ENCODE measurements around the gene ST3GAL3. TPM values are rescaled to one million over a fixed set of nuclear protein-coding genes. Genes with fewer than 3 reads are reported as not detected.

Gene ST3GAL3
- total RNA-seq, 1 donor from 2014 or later, result 13.6 TPM

DNA sequence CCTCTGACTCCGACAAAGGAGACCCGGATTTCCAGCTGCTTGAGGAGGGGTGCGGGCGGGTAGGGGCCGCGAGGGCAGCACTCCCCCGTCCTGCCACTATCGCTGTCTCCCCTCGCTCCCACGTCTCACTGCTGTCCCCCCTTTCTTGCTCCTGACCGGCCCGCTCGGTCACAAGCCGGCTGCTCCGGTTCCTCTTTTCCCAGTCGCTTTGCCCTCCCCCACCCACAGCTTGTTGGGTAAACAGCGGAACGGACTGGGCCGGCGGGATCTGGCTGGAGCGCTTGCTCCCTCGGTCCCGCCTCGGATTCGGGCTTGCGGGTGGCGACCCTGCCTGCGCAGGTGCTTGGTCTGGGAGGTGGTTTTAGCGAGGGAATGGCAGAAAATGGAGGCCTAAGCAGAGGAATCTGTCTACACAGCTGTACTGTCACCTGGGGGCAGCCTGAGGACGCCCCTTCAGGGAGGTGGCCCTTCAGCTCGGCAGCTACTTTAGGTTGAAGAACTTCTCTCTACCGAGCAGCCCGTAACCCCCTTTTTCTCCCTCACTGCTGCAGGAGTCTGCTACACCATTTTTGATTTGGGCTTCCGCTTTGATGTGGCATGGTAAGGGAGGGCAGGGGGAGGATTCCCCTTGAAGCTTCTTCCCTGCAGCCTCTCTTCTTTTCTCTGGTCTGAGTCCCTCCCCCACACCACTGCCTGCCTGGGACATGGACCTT lies 268.1 kb downstream of the ST3GAL3 start:
- Histone ChIP-seq H3K27ac (no peak overlapping the region), H3K4me1 (peaks cover 10% of the 10 kb centered on the region), H3F3A (ENCODE audit: low read depth) (peaks cover 46% of the 10 kb centered on the region), H3K4me2 (peak overlapping the region; percentile 100), H2AFZ (replicated peaks) (peak overlapping the region; percentile 89), H3K4me3 (peak overlapping the region; percentile 80), H3K27me3 (no peaks in the 10 kb centered on the region), H3K36me3 (no peaks in the 10 kb centered on the region), H3K79me2 (ENCODE audit: low read depth) (peaks cover 38% of the 10 kb centered on the region), H3K9me3 (ENCODE audit: low read depth) (no peaks in the 10 kb centered on the region), H3K9ac (peak overlapping the region; percentile 85), H4K20me1 (ENCODE audit: low read depth) (peaks cover 34% of the 10 kb centered on the region)
- Mint-ChIP-seq H3K27ac (no peak overlapping the region), H3K4me3 (peak overlapping the region; percentile 97), H3K36me3 (peaks cover 7% of the 10 kb centered on the region), H3K4me1 (peaks cover 52% of the 10 kb centered on the region), H3K9me3 (no peaks in the 10 kb centered on the region), H3K27me3 (ENCODE audit: insufficient read depth, low read depth) (peaks cover 4% of the 10 kb centered on the region)
- TF ChIP-seq EZH2 (IDR thresholded peaks at IDR 0.05) (no peak), EZH2phosphoT487 (IDR thresholded peaks at IDR 0.05) (no peak)
- TF ChIP-seq, protein P1, sequence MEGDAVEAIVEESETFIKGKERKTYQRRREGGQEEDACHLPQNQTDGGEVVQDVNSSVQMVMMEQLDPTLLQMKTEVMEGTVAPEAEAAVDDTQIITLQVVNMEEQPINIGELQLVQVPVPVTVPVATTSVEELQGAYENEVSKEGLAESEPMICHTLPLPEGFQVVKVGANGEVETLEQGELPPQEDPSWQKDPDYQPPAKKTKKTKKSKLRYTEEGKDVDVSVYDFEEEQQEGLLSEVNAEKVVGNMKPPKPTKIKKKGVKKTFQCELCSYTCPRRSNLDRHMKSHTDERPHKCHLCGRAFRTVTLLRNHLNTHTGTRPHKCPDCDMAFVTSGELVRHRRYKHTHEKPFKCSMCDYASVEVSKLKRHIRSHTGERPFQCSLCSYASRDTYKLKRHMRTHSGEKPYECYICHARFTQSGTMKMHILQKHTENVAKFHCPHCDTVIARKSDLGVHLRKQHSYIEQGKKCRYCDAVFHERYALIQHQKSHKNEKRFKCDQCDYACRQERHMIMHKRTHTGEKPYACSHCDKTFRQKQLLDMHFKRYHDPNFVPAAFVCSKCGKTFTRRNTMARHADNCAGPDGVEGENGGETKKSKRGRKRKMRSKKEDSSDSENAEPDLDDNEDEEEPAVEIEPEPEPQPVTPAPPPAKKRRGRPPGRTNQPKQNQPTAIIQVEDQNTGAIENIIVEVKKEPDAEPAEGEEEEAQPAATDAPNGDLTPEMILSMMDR (IDR thresholded peaks at IDR 0.05), result no peak
- peak; percentile 59 for DNase-seq (ENCODE audit: low spot score)

DNA sequence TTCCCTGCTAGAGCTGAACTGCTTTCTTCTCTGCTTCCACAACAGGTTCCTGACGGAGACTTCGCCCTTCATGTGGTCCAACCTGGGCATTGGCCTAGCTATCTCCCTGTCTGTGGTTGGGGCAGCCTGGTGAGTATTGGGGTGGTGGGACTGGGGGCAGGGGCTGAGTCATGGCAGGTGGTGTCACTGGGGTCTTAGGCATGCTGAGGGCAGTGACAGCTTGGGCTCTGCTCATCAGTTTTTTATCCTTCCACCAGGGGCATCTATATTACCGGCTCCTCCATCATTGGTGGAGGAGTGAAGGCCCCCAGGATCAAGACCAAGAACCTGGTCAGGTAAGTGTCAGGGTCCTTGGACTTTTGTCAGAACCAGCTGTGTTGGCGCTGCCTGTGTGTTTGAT lies 268.7 kb downstream of the ST3GAL3 start:
- DNase-seq (ENCODE audit: low spot score), result no peak
- Mint-ChIP-seq H3K9me3 (no peaks in the 10 kb centered on the region), H3K36me3 (peaks cover 11% of the 10 kb centered on the region), H3K4me3 (peak overlapping the region; percentile 97), H3K27ac (no peak overlapping the region), H3K4me1 (peaks cover 50% of the 10 kb centered on the region), H3K27me3 (ENCODE audit: insufficient read depth, low read depth) (peaks cover 4% of the 10 kb centered on the region)
- Histone ChIP-seq H3K36me3 (no peaks in the 10 kb centered on the region), H3K27ac (no peak overlapping the region), H3K4me1 (peaks cover 8% of the 10 kb centered on the region), H2AFZ (replicated peaks) (no peak overlapping the region), H3K4me2 (peak overlapping the region; percentile 100), H3K27me3 (no peaks in the 10 kb centered on the region), H3K9ac (no peak overlapping the region), H3F3A (ENCODE audit: low read depth) (peaks cover 46% of the 10 kb centered on the region), H3K79me2 (ENCODE audit: low read depth) (peaks cover 35% of the 10 kb centered on the region), H3K9me3 (ENCODE audit: low read depth) (no peaks in the 10 kb centered on the region), H3K4me3 (peak overlapping the region; percentile 80), H4K20me1 (ENCODE audit: low read depth) (peaks cover 36% of the 10 kb centered on the region)
- TF ChIP-seq, protein P1 (IDR thresholded peaks at IDR 0.05), result no peak
- TF ChIP-seq EZH2 (IDR thresholded peaks at IDR 0.05) (no peak), EZH2phosphoT487 (IDR thresholded peaks at IDR 0.05) (no peak)

DNA sequence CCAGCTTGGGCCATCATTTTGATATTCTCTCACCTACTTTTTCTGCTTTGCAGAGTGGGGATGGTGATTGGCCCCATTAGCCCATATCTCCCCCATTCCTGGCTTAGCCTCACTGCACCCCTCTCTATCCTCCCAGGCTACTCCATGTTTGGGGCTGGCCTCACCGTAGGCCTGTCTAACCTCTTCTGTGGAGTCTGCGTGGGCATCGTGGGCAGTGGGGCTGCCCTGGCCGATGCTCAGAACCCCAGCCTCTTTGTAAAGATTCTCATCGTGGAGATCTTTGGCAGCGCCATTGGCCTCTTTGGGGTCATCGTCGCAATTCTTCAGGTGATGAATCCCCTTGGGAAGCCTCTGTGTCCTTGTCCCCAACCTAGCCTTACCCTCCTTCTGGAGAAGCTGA lies 269.6 kb downstream of the ST3GAL3 start:
- Histone ChIP-seq H3K4me2 (no peak overlapping the region), H3F3A (ENCODE audit: low read depth) (peaks cover 46% of the 10 kb centered on the region), H4K20me1 (ENCODE audit: low read depth) (peaks cover 36% of the 10 kb centered on the region), H2AFZ (replicated peaks) (no peak overlapping the region), H3K27ac (no peak overlapping the region), H3K9me3 (ENCODE audit: low read depth) (no peaks in the 10 kb centered on the region), H3K4me1 (peaks cover 8% of the 10 kb centered on the region), H3K79me2 (ENCODE audit: low read depth) (peaks cover 34% of the 10 kb centered on the region), H3K36me3 (no peaks in the 10 kb centered on the region), H3K4me3 (no peak overlapping the region), H3K27me3 (no peaks in the 10 kb centered on the region), H3K9ac (no peak overlapping the region)
- Mint-ChIP-seq H3K4me3 (peak overlapping the region; percentile 97), H3K27ac (no peak overlapping the region), H3K9me3 (no peaks in the 10 kb centered on the region), H3K36me3 (peaks cover 12% of the 10 kb centered on the region), H3K27me3 (ENCODE audit: insufficient read depth, low read depth) (peaks cover 4% of the 10 kb centered on the region), H3K4me1 (peaks cover 51% of the 10 kb centered on the region)
- TF ChIP-seq EZH2phosphoT487 (IDR thresholded peaks at IDR 0.05) (no peak), EZH2 (IDR thresholded peaks at IDR 0.05) (no peak)
- TF ChIP-seq, protein P1 (IDR thresholded peaks at IDR 0.05), result no peak
- no peak for DNase-seq (ENCODE audit: low spot score)
